ENCODE results near the gene ZNF230. TPM values are rescaled to one million over a fixed set of nuclear protein-coding genes. Genes with fewer than 3 reads are reported as not detected.
A peak's percentile ranks its signal among the peaks of the same experiment; 100 is the strongest.

The ZNF230 gene
- total and polyA plus RNA-seq, 4 donors: 1.3 to 4.3 (median 1.8) TPM

GRCh38 chr19:43956827-43957226 lies 45.9 kb upstream of the ZNF230 start:
- no peak for DNase-seq (ENCODE audit: low spot score)
- peak overlapping the region in 2 of 3 donors; percentile 45 to 47 for H3K4me3 ChIP-seq (ENCODE audit: low read depth in 1 of 3, low read length in 3 of 3)
- H3K4me1 ChIP-seq (ENCODE audit: control insufficient read depth in 4 of 4, insufficient read depth in 4 of 4, low read length in 3 of 4): peaks cover 0 to 11% (median 0%) of the 10 kb centered on the region in 4 donors
- peaks cover 0 to 13% (median 6%) of the 10 kb centered on the region in 4 donors for H3K36me3 ChIP-seq (ENCODE audit: control insufficient read depth in 4 of 4, insufficient read depth in 3 of 4, low read depth in 1 of 4, low read length in 3 of 4)
- TF ChIP-seq RAD21 (IDR thresholded peaks at IDR 0.05): no peak
- TF ChIP-seq YY1 (IDR thresholded peaks at IDR 0.05): no peak
- TF ChIP-seq HNF4G (IDR thresholded peaks at IDR 0.05): no peak
- no peak for TF ChIP-seq FOXA2 (IDR thresholded peaks at IDR 0.05)
- no peak for TF ChIP-seq SP1 (IDR thresholded peaks at IDR 0.05)
- no peak for TF ChIP-seq HNF4A (conservative IDR thresholded peaks at IDR 0.05)
- TF ChIP-seq TAF1 (conservative IDR thresholded peaks at IDR 0.05): no peak
- no peak for TF ChIP-seq CTCF (IDR thresholded peaks at IDR 0.05; ENCODE audit: low read depth, low read length, missing input control)
- no peak for TF ChIP-seq GABPA (IDR thresholded peaks at IDR 0.05 in 1 of 2, conservative IDR thresholded peaks at IDR 0.05 in 1 of 2)
- no peak for TF ChIP-seq FOXA1 (IDR thresholded peaks at IDR 0.05)
- TF ChIP-seq EGR1 (IDR thresholded peaks at IDR 0.05; ENCODE audit: low read depth in 2 of 2): no peak
- peaks cover 32 to 69% (median 58%) of the 10 kb centered on the region in 4 donors for H3K9me3 ChIP-seq (ENCODE audit: control insufficient read depth in 4 of 4, low read length in 3 of 4)
- no peaks in the 10 kb centered on the region for H3K27me3 ChIP-seq (ENCODE audit: control insufficient read depth in 4 of 4, insufficient read depth in 4 of 4, low read length in 3 of 4)
- H3K9ac ChIP-seq (ENCODE audit: low read depth in 1 of 2, low read length in 2 of 2): no peak overlapping the region
- H3K27ac ChIP-seq (ENCODE audit: low read depth in 1 of 2, low read length in 2 of 2): no peak overlapping the region
- 94% methylated on average over 3 of the region's 3 CpGs for WGBS

DNA sequence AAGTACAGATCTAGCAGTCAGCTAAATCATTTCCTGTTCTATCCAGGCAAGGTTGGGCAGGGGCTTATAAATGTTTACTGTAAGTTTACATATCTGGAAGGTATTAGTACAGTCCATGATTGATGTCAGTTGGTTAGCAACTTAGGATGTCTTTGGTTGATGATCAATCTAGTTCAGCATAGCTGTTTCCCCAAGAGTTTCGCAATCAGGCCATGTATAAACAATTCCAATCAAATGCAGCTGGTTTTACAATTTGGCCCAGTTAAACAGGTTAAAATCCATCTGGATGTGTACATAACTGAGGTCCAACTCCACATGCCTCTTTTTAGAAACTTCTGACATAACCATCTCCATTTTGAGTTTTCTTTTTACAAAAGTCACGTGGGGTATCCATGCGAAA lies 44.9 kb upstream of the ZNF230 start:
- WGBS: 56% methylated on average over 3 of the region's 3 CpGs
- no peak for DNase-seq (ENCODE audit: low spot score)
- Histone ChIP-seq H3K4me3 (ENCODE audit: low read depth in 1 of 3, low read length in 3 of 3) (peak overlapping the region in 2 of 3 donors; percentile 35 to 57), H3K4me1 (ENCODE audit: control insufficient read depth in 4 of 4, insufficient read depth in 4 of 4, low read length in 3 of 4) (peaks cover 0 to 11% (median 0%) of the 10 kb centered on the region in 4 donors), H3K9ac (ENCODE audit: low read depth in 1 of 2, low read length in 2 of 2) (no peak overlapping the region), H3K27me3 (ENCODE audit: control insufficient read depth in 4 of 4, insufficient read depth in 4 of 4, low read length in 3 of 4) (no peaks in the 10 kb centered on the region), H3K27ac (ENCODE audit: low read depth in 1 of 2, low read length in 2 of 2) (no peak overlapping the region), H3K9me3 (ENCODE audit: control insufficient read depth in 4 of 4, low read length in 3 of 4) (peaks cover 36 to 76% (median 62%) of the 10 kb centered on the region in 4 donors), H3K36me3 (ENCODE audit: control insufficient read depth in 4 of 4, insufficient read depth in 3 of 4, low read depth in 1 of 4, low read length in 3 of 4) (peaks cover 2 to 18% (median 9%) of the 10 kb centered on the region in 4 donors)
- TF ChIP-seq TAF1 (conservative IDR thresholded peaks at IDR 0.05): no peak
- no peak for TF ChIP-seq ATF3 (IDR thresholded peaks at IDR 0.05)
- TF ChIP-seq NR2F2 (IDR thresholded peaks at IDR 0.05): no peak
- no peak for TF ChIP-seq FOXA1 (IDR thresholded peaks at IDR 0.05)
- TF ChIP-seq HNF4A (conservative IDR thresholded peaks at IDR 0.05): peak in 1 of 2 donors; percentile 41
- TF ChIP-seq, protein P1, sequence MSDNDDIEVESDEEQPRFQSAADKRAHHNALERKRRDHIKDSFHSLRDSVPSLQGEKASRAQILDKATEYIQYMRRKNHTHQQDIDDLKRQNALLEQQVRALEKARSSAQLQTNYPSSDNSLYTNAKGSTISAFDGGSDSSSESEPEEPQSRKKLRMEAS (IDR thresholded peaks at IDR 0.05): peak; percentile 26
- TF ChIP-seq CTCF (IDR thresholded peaks at IDR 0.05; ENCODE audit: low read depth, low read length, missing input control): no peak
- TF ChIP-seq GABPA (IDR thresholded peaks at IDR 0.05 in 1 of 2, conservative IDR thresholded peaks at IDR 0.05 in 1 of 2): peak in 1 of 2 donors; percentile 46
- no peak for TF ChIP-seq EGR1 (IDR thresholded peaks at IDR 0.05; ENCODE audit: low read depth in 2 of 2)
- no peak for TF ChIP-seq JUND (IDR thresholded peaks at IDR 0.05)
- TF ChIP-seq SP1 (IDR thresholded peaks at IDR 0.05): no peak
- TF ChIP-seq FOXA2 (IDR thresholded peaks at IDR 0.05): peak; percentile 28
- TF ChIP-seq RAD21 (IDR thresholded peaks at IDR 0.05): no peak
- peak; percentile 23 for TF ChIP-seq YY1 (IDR thresholded peaks at IDR 0.05)
- no peak for TF ChIP-seq RXRA (IDR thresholded peaks at IDR 0.05)
- no peak for TF ChIP-seq HNF4G (IDR thresholded peaks at IDR 0.05)
- TF ChIP-seq, protein P2, sequence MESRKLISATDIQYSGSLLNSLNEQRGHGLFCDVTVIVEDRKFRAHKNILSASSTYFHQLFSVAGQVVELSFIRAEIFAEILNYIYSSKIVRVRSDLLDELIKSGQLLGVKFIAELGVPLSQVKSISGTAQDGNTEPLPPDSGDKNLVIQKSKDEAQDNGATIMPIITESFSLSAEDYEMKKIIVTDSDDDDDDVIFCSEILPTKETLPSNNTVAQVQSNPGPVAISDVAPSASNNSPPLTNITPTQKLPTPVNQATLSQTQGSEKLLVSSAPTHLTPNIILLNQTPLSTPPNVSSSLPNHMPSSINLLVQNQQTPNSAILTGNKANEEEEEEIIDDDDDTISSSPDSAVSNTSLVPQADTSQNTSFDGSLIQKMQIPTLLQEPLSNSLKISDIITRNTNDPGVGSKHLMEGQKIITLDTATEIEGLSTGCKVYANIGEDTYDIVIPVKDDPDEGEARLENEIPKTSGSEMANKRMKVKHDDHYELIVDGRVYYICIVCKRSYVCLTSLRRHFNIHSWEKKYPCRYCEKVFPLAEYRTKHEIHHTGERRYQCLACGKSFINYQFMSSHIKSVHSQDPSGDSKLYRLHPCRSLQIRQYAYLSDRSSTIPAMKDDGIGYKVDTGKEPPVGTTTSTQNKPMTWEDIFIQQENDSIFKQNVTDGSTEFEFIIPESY (IDR thresholded peaks at IDR 0.05): no peak
- TF ChIP-seq, protein P3, sequence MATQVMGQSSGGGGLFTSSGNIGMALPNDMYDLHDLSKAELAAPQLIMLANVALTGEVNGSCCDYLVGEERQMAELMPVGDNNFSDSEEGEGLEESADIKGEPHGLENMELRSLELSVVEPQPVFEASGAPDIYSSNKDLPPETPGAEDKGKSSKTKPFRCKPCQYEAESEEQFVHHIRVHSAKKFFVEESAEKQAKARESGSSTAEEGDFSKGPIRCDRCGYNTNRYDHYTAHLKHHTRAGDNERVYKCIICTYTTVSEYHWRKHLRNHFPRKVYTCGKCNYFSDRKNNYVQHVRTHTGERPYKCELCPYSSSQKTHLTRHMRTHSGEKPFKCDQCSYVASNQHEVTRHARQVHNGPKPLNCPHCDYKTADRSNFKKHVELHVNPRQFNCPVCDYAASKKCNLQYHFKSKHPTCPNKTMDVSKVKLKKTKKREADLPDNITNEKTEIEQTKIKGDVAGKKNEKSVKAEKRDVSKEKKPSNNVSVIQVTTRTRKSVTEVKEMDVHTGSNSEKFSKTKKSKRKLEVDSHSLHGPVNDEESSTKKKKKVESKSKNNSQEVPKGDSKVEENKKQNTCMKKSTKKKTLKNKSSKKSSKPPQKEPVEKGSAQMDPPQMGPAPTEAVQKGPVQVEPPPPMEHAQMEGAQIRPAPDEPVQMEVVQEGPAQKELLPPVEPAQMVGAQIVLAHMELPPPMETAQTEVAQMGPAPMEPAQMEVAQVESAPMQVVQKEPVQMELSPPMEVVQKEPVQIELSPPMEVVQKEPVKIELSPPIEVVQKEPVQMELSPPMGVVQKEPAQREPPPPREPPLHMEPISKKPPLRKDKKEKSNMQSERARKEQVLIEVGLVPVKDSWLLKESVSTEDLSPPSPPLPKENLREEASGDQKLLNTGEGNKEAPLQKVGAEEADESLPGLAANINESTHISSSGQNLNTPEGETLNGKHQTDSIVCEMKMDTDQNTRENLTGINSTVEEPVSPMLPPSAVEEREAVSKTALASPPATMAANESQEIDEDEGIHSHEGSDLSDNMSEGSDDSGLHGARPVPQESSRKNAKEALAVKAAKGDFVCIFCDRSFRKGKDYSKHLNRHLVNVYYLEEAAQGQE (IDR thresholded peaks at IDR 0.05): no peak
